ENCODE measurements around the gene POLR2A.

POLR2A gene

GRCh38 chr17:7513850-7514419, 29.8 kb downstream of the POLR2A start:
- no peak for DNase-seq (ENCODE audit: low read depth)
- H3K4me3 ChIP-seq (ENCODE audit: low read length), result no peak overlapping the region
- no peak for TF ChIP-seq CTCF (conservative IDR thresholded peaks at IDR 0.05; ENCODE audit: low read length)

- DNase-seq (ENCODE audit: low read depth), result no peak
- no peak overlapping the region for H3K4me3 ChIP-seq (ENCODE audit: low read length)
- no peak for TF ChIP-seq CTCF (conservative IDR thresholded peaks at IDR 0.05; ENCODE audit: low read length)
Measured at GRCh38 chr17:7515911-7516610, 31.9 kb downstream of the POLR2A start.

- no peak overlapping the region for H3K4me3 ChIP-seq (ENCODE audit: low read length)
- peak; percentile 42 for TF ChIP-seq CTCF (conservative IDR thresholded peaks at IDR 0.05; ENCODE audit: low read length)
- DNase-seq (ENCODE audit: low read depth), result no peak
Measured at GRCh38 chr17:7523033-7523432, 38.9 kb downstream of the POLR2A start.

- TF ChIP-seq CTCF (conservative IDR thresholded peaks at IDR 0.05; ENCODE audit: low read length), result no peak
- H3K4me3 ChIP-seq (ENCODE audit: low read length), result no peak overlapping the region
- DNase-seq (ENCODE audit: low read depth), result no peak
Measured at GRCh38 chr17:7528842-7529241, 44.7 kb downstream of the POLR2A start.

- no peak for DNase-seq (ENCODE audit: low read depth)
Measured at GRCh38 chr17:7530023-7530900, 46.1 kb downstream of the POLR2A start.

GRCh38 chr17:7538050-7538449, 53.9 kb downstream of the POLR2A start:
- no peak for TF ChIP-seq CTCF (conservative IDR thresholded peaks at IDR 0.05; ENCODE audit: low read length)
- DNase-seq (ENCODE audit: low read depth), result no peak
- no peak overlapping the region for H3K4me3 ChIP-seq (ENCODE audit: low read length)

More at GRCh38 chr17:7530023-7530900, 46.1 kb downstream of the POLR2A start:
- TF ChIP-seq CTCF (conservative IDR thresholded peaks at IDR 0.05; ENCODE audit: low read length), result no peak
- H3K4me3 ChIP-seq (ENCODE audit: low read length), result no peak overlapping the region
